Sigmoid colon (tissue), 7 donors: ENCODE data around the gene CA6. TPM values are rescaled to one million over a fixed set of nuclear protein-coding genes. Genes with fewer than 3 reads are reported as not detected.
"Not testable (repeated sequence)": the region's sequence is repeated elsewhere in the genome, so short reads cannot be mapped to it uniquely, and the experiment has no call there.

ENCODE experiments used
- DNase-seq: peaks from one replicate; pipeline ENCODE4 v3.0.0-alpha.2; 2019
- H3K27ac ChIP-seq, 4 donors: fragments of 200-600 bp; sonication (generic); one replicate each; pipeline ENCODE4 v1.5.1; 2016 to 2019; ENCODE audit warnings: mild to moderate bottlenecking in 1 of 4
- H3K27me3 ChIP-seq, 3 donors: fragments of 200-600 bp; sonication (generic); one replicate each; pipeline ENCODE4 v1.5.1; 2019; ENCODE audit warnings: mild to moderate bottlenecking in 1 of 3
- H3K36me3 ChIP-seq, 4 donors: fragments of 200-600 bp; sonication (generic); one replicate each; pipeline ENCODE4 v1.5.1; 2016 to 2019
- H3K4me1 ChIP-seq, 4 donors: fragments of 200-600 bp; sonication (generic); one replicate each; pipeline ENCODE4 v1.5.1; 2017 to 2019
- H3K4me3 ChIP-seq, 4 donors: fragments of 200-600 bp; sonication (generic); one replicate each; pipeline ENCODE4 v1.5.1; 2017 to 2019; ENCODE audit warnings: mild to moderate bottlenecking in 2 of 4, moderate library complexity in 1 of 4
- H3K9me3 ChIP-seq, 4 donors: fragments of 200-600 bp in 3 of 4; sonication (generic) in 3 of 4; one replicate each; pipeline versions ENCODE4 v1.5.1 to v1.6.1; 2013 to 2019
- EP300 ChIP-seq, 4 donors: sonication (generic); formaldehyde crosslinking; IDR thresholded peaks; one replicate each; pipeline ENCODE4 v1.6.1; 2017; ENCODE audit warnings: antibody characterized with exemption in 4 of 4
- POLR2A ChIP-seq, 2 donors: fragments of 450-650 bp; IDR thresholded peaks; one replicate each; pipeline ENCODE4 v1.6.1; 2016; ENCODE audit warnings: antibody characterized with exemption in 2 of 2, mild to moderate bottlenecking in 2 of 2, moderate library complexity in 2 of 2
- POLR2AphosphoS5 ChIP-seq, 4 donors: sonication (generic); formaldehyde crosslinking; IDR thresholded peaks; one replicate each; pipeline ENCODE4 v1.6.1; 2017; ENCODE audit warnings: antibody characterized with exemption in 4 of 4
- WGBS, 2 donors: extraction: QIAGEN DNeasy Blood & Tissue Kit; methylation state at CpG; one replicate each; pipeline ENCODE4 v1.1.7; 2013; 5-methylcytosine and 5-hydroxymethylcytosine counted together
- intact Hi-C: fragments of 100-400 bp; cut with DNase I; formaldehyde crosslinking; loops from one replicate; pipeline ENCODE4 v1.15.1; 2023
- polyA plus RNA-seq, 3 donors: library from polyadenylated mRNA; stranded (reverse); fragments of 200-250 nt; gene quantifications; one replicate each; pipeline ENCODE4 v1.2.3, GENCODE V29; 2013
- total RNA-seq, 4 donors: library from RNA; depleted of rRNA; stranded (reverse); fragments of >200 nt; gene quantifications; one replicate each; pipeline ENCODE4 v1.1.0, GENCODE V29; 2016
- TF ChIP-seq, protein P1 (sequence below), 4 experiments: fragments of 450-650 bp in 3 of 4; fragments of 200-600 bp in 1 of 4; IDR thresholded peaks; one replicate each; pipeline ENCODE4 v1.5.1; 2016 to 2019; ENCODE audit warnings: antibody characterized with exemption in 4 of 4, mild to moderate bottlenecking in 3 of 4, moderate library complexity in 2 of 4
- donor health status: healthy with polysubstance abuse.
- donor health status: Bipolar disorder and iron deficiency.
- donor health status: healthy.

The CA6 gene
- total and polyA plus RNA-seq, 7 donors = 0.60 TPM; not detected in 6

DNA sequence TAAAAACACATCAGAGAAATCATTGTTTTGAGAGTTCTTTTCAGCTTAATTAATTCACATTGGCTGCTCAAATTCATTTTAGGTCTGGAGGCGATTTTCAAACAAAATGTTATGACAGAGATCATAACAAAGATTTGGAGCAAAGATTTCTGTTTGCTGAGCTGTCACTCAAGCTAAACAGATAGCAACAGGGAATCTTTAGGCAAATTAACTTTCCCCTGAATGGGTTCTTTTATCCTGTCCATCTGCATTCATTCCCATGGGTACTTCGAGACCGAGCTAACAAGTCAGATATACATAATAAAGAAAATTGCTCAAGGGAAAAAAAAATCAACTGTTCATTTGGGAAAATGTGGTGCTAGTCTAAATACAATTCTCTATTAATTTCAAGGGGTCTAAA is 30.2 kb upstream of the CA6 start:
- no peak for DNase-seq
- H3K4me1 ChIP-seq = peaks cover 0 to 3% (median 0%) of the 10 kb centered on the region in 4 donors
- H3K27me3 ChIP-seq = no peaks in the 10 kb centered on the region
- no peak overlapping the region for H3K27ac ChIP-seq
- 64 to 67% methylated on average over 3 of the region's 3 CpGs for WGBS, 2 donors
- H3K36me3 ChIP-seq = no peaks in the 10 kb centered on the region
- TF ChIP-seq, protein P1, sequence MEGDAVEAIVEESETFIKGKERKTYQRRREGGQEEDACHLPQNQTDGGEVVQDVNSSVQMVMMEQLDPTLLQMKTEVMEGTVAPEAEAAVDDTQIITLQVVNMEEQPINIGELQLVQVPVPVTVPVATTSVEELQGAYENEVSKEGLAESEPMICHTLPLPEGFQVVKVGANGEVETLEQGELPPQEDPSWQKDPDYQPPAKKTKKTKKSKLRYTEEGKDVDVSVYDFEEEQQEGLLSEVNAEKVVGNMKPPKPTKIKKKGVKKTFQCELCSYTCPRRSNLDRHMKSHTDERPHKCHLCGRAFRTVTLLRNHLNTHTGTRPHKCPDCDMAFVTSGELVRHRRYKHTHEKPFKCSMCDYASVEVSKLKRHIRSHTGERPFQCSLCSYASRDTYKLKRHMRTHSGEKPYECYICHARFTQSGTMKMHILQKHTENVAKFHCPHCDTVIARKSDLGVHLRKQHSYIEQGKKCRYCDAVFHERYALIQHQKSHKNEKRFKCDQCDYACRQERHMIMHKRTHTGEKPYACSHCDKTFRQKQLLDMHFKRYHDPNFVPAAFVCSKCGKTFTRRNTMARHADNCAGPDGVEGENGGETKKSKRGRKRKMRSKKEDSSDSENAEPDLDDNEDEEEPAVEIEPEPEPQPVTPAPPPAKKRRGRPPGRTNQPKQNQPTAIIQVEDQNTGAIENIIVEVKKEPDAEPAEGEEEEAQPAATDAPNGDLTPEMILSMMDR (IDR thresholded peaks at IDR 0.05) = no peak
- TF ChIP-seq POLR2A (IDR thresholded peaks at IDR 0.05) (no peak), EP300 (IDR thresholded peaks at IDR 0.05) (no peak), POLR2AphosphoS5 (IDR thresholded peaks at IDR 0.05) (no peak)
- H3K4me3 ChIP-seq = no peak overlapping the region
- intact Hi-C loops = loop anchor here (5.0 to 10.0 kb wide), 2 partner anchors 92 to 279 kb away; no protein-coding TSS in a partner anchor
- no peaks in the 10 kb centered on the region for H3K9me3 ChIP-seq

DNA sequence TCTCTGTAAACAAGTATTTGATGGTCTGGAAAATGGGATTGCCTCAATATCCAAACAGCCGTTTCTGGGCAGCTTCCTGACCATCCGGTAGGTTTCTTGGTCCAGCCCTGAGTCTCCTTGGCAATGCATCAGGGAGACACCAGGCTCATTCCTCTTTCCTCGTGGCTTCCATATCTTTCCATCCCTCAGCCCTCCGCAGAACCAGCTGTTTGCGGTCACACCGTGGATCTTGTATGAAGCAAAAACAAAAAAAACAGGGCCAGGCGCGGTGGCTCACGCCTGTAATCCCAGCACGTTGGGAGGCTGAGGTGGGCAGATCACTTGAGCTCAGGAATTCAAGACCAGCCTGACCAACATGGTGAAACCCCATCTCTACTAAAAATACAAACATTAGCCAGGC is 28.1 kb upstream of the CA6 start:
- DNase-seq = not testable (repeated sequence)

DNA sequence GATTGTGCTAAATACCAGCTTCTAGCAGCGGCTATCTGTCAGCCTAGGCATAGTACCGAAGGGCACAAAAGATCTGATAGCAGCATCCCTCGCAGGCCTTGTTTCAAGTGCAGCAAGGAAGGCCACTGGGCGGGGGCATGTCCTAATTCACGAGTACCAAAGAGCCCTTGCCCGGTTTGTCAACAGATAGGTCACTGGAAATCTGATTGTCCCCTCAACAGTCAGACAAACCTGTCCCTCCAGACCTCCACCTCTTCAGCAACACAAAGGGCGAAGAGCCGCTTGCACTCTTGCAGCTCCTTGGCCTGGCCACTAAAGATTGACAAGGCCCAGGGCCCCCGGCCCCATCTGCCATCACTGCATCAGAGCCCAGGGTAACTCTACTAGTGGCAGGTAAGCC is 22.7 kb upstream of the CA6 start:
- Histone ChIP-seq H3K36me3 (no peaks in the 10 kb centered on the region), H3K27me3 (no peaks in the 10 kb centered on the region), H3K9me3 (no peaks in the 10 kb centered on the region), H3K4me3 (no peak overlapping the region), H3K27ac (no peak overlapping the region), H3K4me1 (peaks cover 0 to under 1% (median 0%) of the 10 kb centered on the region in 4 donors)
- 88 to 95% methylated on average over 9 of the region's 9 CpGs for WGBS, 2 donors
- intact Hi-C loops = no loop called here
- TF ChIP-seq, protein P1 (IDR thresholded peaks at IDR 0.05) = no peak
- TF ChIP-seq POLR2A (IDR thresholded peaks at IDR 0.05) (no peak), EP300 (IDR thresholded peaks at IDR 0.05) (no peak), POLR2AphosphoS5 (IDR thresholded peaks at IDR 0.05) (no peak)
- DNase-seq = no peak

More for the DNA sequence above, 28.1 kb upstream of the CA6 start:
- H3K27me3 ChIP-seq, H3K4me1 ChIP-seq, H3K9me3 ChIP-seq, H3K27ac ChIP-seq, H3K4me3 ChIP-seq, H3K36me3 ChIP-seq: not testable (repeated sequence)
- intact Hi-C loops = loop anchor here (5.0 to 10.0 kb wide), 2 partner anchors 90 to 277 kb away; no protein-coding TSS in a partner anchor
- 63 to 80% methylated on average over 10 of the region's 10 CpGs for WGBS, 2 donors

DNA sequence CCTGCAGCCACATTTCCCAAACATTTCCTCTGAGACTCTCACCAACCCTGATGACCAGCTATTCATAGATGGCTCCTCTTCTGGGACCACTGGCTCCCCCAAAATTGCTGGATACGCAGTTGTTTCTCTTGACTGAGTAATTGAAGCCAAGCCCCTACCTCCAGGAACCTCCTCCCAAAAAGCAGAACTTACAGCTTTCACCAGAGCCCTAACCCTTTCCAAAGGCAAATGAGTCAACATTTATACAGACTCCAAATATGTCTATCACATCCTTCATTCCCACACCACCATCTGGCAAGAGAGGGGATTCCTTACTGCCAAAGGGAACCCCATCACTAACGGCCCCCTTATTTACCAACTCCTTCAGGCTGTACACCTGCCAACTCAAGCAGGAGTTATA is 20.3 kb upstream of the CA6 start:
- H3K36me3 ChIP-seq = no peaks in the 10 kb centered on the region
- H3K9me3 ChIP-seq = no peaks in the 10 kb centered on the region
- no peaks in the 10 kb centered on the region for H3K4me1 ChIP-seq
- DNase-seq = no peak
- 45% methylated on average over 2 of the region's 2 CpGs for WGBS, 2 donors
- H3K27me3 ChIP-seq = no peaks in the 10 kb centered on the region
- intact Hi-C loops = no loop called here
- TF ChIP-seq, protein P1 (IDR thresholded peaks at IDR 0.05) = no peak
- H3K27ac ChIP-seq = no peak overlapping the region
- H3K4me3 ChIP-seq = no peak overlapping the region

DNA sequence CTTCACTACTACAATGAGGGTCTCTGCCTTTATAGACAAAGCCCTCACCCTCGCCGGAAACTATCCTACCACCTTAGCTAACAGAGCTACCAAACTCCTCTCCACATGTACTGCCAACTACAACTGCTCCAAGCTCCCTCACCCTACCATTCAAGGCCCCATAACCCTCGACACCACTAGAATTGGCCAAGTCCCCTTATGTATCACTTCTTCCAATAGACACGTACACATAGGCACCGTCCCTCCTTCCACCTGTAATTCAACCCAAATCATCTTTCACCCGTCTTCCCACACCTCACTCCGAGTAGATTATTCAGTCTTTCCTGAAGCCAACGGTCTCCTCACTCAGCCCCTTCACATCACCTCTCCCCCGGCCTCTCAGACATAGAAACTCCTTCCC is 19.7 kb upstream of the CA6 start:
- no peak for DNase-seq
- Histone ChIP-seq H3K4me1 (no peaks in the 10 kb centered on the region), H3K36me3 (no peaks in the 10 kb centered on the region), H3K27me3 (no peaks in the 10 kb centered on the region), H3K9me3 (no peaks in the 10 kb centered on the region), H3K27ac (no peak overlapping the region), H3K4me3 (no peak overlapping the region)
- intact Hi-C loops = loop anchor here (2.0 kb wide), 1 partner anchor 55 kb away; no protein-coding TSS in a partner anchor
- WGBS, 2 donors = 89 to 91% methylated on average over 9 of the region's 9 CpGs
- TF ChIP-seq, protein P1 (IDR thresholded peaks at IDR 0.05) = no peak
- TF ChIP-seq POLR2A (IDR thresholded peaks at IDR 0.05) = no peak
- TF ChIP-seq POLR2AphosphoS5 (IDR thresholded peaks at IDR 0.05) = no peak
- no peak for TF ChIP-seq EP300 (IDR thresholded peaks at IDR 0.05)
